Breast epithelium (tissue), 3 donors: ENCODE measurements around the gene RNMT.

Source experiments
- CTCF ChIP-seq, 3 donors: fragments of 450-650 bp; IDR thresholded peaks; one replicate each; pipeline ENCODE4 v1.5.1; 2016 to 2017; ENCODE audit warnings: antibody characterized with exemption in 3 of 3, mild to moderate bottlenecking in 3 of 3, moderate library complexity in 3 of 3
- POLR2A ChIP-seq: fragments of 450-650 bp; IDR thresholded peaks from one replicate; pipeline ENCODE4 v1.6.1; 2016; ENCODE audit warnings: antibody characterized with exemption, mild to moderate bottlenecking, moderate library complexity

- TF ChIP-seq CTCF (IDR thresholded peaks at IDR 0.05) (no peak), POLR2A (no peak)
Observed at GRCh38 chr18:13808294-13809042, 82.0 kb downstream of the RNMT start.
